NT2/D1 (cell line): ENCODE results near the gene SCAMP4.

Experiments
- DNase-seq: peaks from one replicate; pipeline ENCODE4 v3.0.0-alpha.2; 2011; ENCODE audit warnings: low read depth, low spot score
- H3K27me3 ChIP-seq: 2 replicates; pipeline ENCODE4 v1.6.0; 2011; ENCODE audit warnings: mild to moderate bottlenecking; ENCODE audit not compliant: insufficient read length, insufficient read depth
- H3K36me3 ChIP-seq: 2 replicates; pipeline ENCODE4 v1.6.1; 2011; ENCODE audit warnings: mild to moderate bottlenecking, low read length, mixed read lengths; ENCODE audit not compliant: insufficient read depth, insufficient read length
- H3K4me1 ChIP-seq: 2 replicates; pipeline ENCODE4 v1.5.1; 2011; ENCODE audit not compliant: insufficient read depth, insufficient read length
- H3K4me3 ChIP-seq: 2 replicates; pipeline ENCODE4 v1.5.1; 2011; ENCODE audit warnings: low read depth; ENCODE audit not compliant: insufficient read length
- H3K9ac ChIP-seq: 2 replicates; pipeline ENCODE4 v1.6.0; 2011; ENCODE audit warnings: low read depth; ENCODE audit not compliant: insufficient read length
- H3K9me3 ChIP-seq: 2 replicates; pipeline ENCODE4 v1.5.1; 2011; ENCODE audit warnings: mild to moderate bottlenecking, low read length; ENCODE audit not compliant: insufficient read depth
- SUZ12 ChIP-seq: IDR thresholded peaks from 2 replicates; pipeline ENCODE4 v1.6.1; 2011; ENCODE audit not compliant: insufficient read length, insufficient read depth; ENCODE audit errors: extremely low read depth
- YY1 ChIP-seq: IDR thresholded peaks from 2 replicates; pipeline ENCODE4 v1.6.1; 2011; ENCODE audit not compliant: insufficient read length, insufficient read depth
- ZNF274 ChIP-seq: IDR thresholded peaks from 2 replicates; pipeline ENCODE4 v1.6.1; 2011; ENCODE audit warnings: mild to moderate bottlenecking, low read depth, low read length

Gene SCAMP4

GRCh38 chr19:1863328-1863637 is 41.9 kb upstream of the SCAMP4 start, which contains the start of gene KLF16:
TSS of gene KLF16 (minus strand) at chr19:1863579. CDS start at chr19:1863497, 82 bp downstream.
- Histone ChIP-seq H3K9me3 (peaks cover 7% of the 10 kb centered on the region; the same call in 1 of the 2 replicates), H3K36me3 (peaks cover 6% of the 10 kb centered on the region), H3K4me1 (peaks cover 16% of the 10 kb centered on the region), H3K4me3 (peak within 1 kb of the TSS; percentile 84), H3K9ac (peak within 1 kb of the TSS; percentile 95), H3K27me3 (peaks cover 24% of the 10 kb centered on the region)
- TF ChIP-seq ZNF274 (no peak), SUZ12 (no peak)
- DNase-seq = no peak

GRCh38 chr19:1863638-1864479 is 41.3 kb upstream of the SCAMP4 start:
- peak; percentile 89 for DNase-seq
- H3K4me1 ChIP-seq = peaks cover 11% of the 10 kb centered on the region

GRCh38 chr19:1864480-1865171 is 40.6 kb upstream of the SCAMP4 start:
- TF ChIP-seq SUZ12 (no peak), ZNF274 (no peak), YY1 (no peak)
- peaks cover 6% of the 10 kb centered on the region for H3K4me1 ChIP-seq
- H3K4me3 ChIP-seq = peak overlapping the region; percentile 77
- no peak for DNase-seq
- H3K27me3 ChIP-seq = peaks cover 24% of the 10 kb centered on the region
- H3K9me3 ChIP-seq = peaks cover 7% of the 10 kb centered on the region; the same call in 1 of the 2 replicates
- H3K36me3 ChIP-seq = peaks cover 6% of the 10 kb centered on the region
- peak overlapping the region; percentile 95 for H3K9ac ChIP-seq

More at GRCh38 chr19:1863638-1864479, 41.3 kb upstream of the SCAMP4 start:
- Histone ChIP-seq H3K27me3 (peaks cover 24% of the 10 kb centered on the region), H3K4me3 (peak overlapping the region; percentile 84), H3K36me3 (peaks cover 6% of the 10 kb centered on the region), H3K9me3 (peaks cover 7% of the 10 kb centered on the region; the same call in 1 of the 2 replicates), H3K9ac (peak overlapping the region; percentile 95)
- TF ChIP-seq ZNF274 (no peak), YY1 (no peak), SUZ12 (no peak)

GRCh38 chr19:1865172-1866010 is 39.8 kb upstream of the SCAMP4 start:
- H3K36me3 ChIP-seq = peaks cover 6% of the 10 kb centered on the region
- no peak for TF ChIP-seq YY1
- TF ChIP-seq SUZ12 = no peak
- no peak for TF ChIP-seq ZNF274
- H3K4me1 ChIP-seq = peaks cover 9% of the 10 kb centered on the region
- H3K9ac ChIP-seq = peak overlapping the region; percentile 95
- H3K4me3 ChIP-seq = peak overlapping the region; percentile 77
- peaks cover 7% of the 10 kb centered on the region; the same call in 1 of the 2 replicates for H3K9me3 ChIP-seq
- H3K27me3 ChIP-seq = peaks cover 21% of the 10 kb centered on the region
- no peak for DNase-seq

- Histone ChIP-seq H3K9ac (no peak overlapping the region), H3K9me3 (peaks cover 7% of the 10 kb centered on the region; the same call in 1 of the 2 replicates), H3K36me3 (peaks cover 12% of the 10 kb centered on the region), H3K27me3 (peaks cover 7% of the 10 kb centered on the region), H3K4me3 (no peak overlapping the region), H3K4me1 (peaks cover 13% of the 10 kb centered on the region)
- TF ChIP-seq SUZ12 (no peak), ZNF274 (no peak), YY1 (no peak)
- no peak for DNase-seq
Measured at GRCh38 chr19:1866693-1867348, 38.4 kb upstream of the SCAMP4 start.

GRCh38 chr19:1867349-1867724 is 37.9 kb upstream of the SCAMP4 start:
- no peak overlapping the region for H3K9ac ChIP-seq
- no peak overlapping the region for H3K4me3 ChIP-seq

More at GRCh38 chr19:1867349-1867724, 37.9 kb upstream of the SCAMP4 start:
- Histone ChIP-seq H3K9me3 (peaks cover 7% of the 10 kb centered on the region; the same call in 1 of the 2 replicates), H3K4me1 (peaks cover 13% of the 10 kb centered on the region), H3K27me3 (peaks cover 2% of the 10 kb centered on the region), H3K36me3 (peaks cover 14% of the 10 kb centered on the region)
- no peak for DNase-seq
- TF ChIP-seq YY1 = no peak
- TF ChIP-seq SUZ12 = no peak
- no peak for TF ChIP-seq ZNF274
